HepG2 (cell line): ENCODE data around the gene FGD6. TPM values are rescaled to one million over a fixed set of nuclear protein-coding genes. Genes with fewer than 3 reads are reported as not detected.

Experiments
- MAFF ChIP-seq: IDR thresholded peaks from 2 replicates; pipeline ENCODE4 v1.6.1; 2011; ENCODE audit warnings: low read depth, low read length, improper control_type of control experiment
- MIER3 ChIP-seq: IDR thresholded peaks from 2 replicates; pipeline ENCODE4 v1.6.1; 2016; ENCODE audit warnings: missing compliant biosample characterization, borderline replicate concordance
- SALL2 ChIP-seq: sonication (generic); formaldehyde crosslinking; IDR thresholded peaks from 2 replicates; pipeline ENCODE4 v1.8.1; 2023; ENCODE audit warnings: mild to moderate bottlenecking, missing genetic modification reagents, inconsistent platforms
- SNRNP70 ChIP-seq: fragments of 200-400 bp; formaldehyde crosslinking; IDR thresholded peaks from 2 replicates; pipeline ENCODE4 v1.6.1; 2017; ENCODE audit warnings: mild to moderate bottlenecking, low read depth, low read length, moderate library complexity
- SP4 ChIP-seq: sonication (generic); formaldehyde crosslinking; IDR thresholded peaks from 2 replicates; pipeline ENCODE4 v1.8.1; 2023; ENCODE audit warnings: mild to moderate bottlenecking, missing genetic modification reagents
- ZBTB7A ChIP-seq: sonication (generic); formaldehyde crosslinking; IDR thresholded peaks from 2 replicates; pipeline ENCODE4 v1.8.0; 2022; ENCODE audit warnings: mild to moderate bottlenecking, missing genetic modification reagents
- ZNF292 ChIP-seq: sonication (generic); formaldehyde crosslinking; IDR thresholded peaks from 2 replicates; pipeline ENCODE4 v1.8.1; 2022; ENCODE audit warnings: mild to moderate bottlenecking, low read depth, missing genetic modification reagents, borderline replicate concordance
- ZNF883 ChIP-seq: sonication (generic); formaldehyde crosslinking; IDR thresholded peaks from 2 replicates; pipeline ENCODE4 v1.5.1; 2020; ENCODE audit warnings: mild to moderate bottlenecking, missing genetic modification reagents; ENCODE audit errors: not compliant biosample characterization
- polyA plus RNA-seq, 8 experiments: library from polyadenylated mRNA; depleted of rRNA in 3 of 8; stranded (reverse) in 7 of 8; unstranded in 1 of 8; fragments of >200 nt; fragmentation: Illumina TruSeq in 4 of 8; extraction: Trizol in 4 of 8; gene quantifications; 2 replicates each; pipeline versions ENCODE4 v1.2.1 to v1.2.3, GENCODE V29; 2011 to 2016; ENCODE audit warnings: low read depth in 4 of 8, missing spikeins in 1 of 8, mixed read lengths in 1 of 8; ENCODE audit not compliant: insufficient read depth in 1 of 8
- total RNA-seq, 5 experiments: library from RNA; depleted of rRNA; stranded (reverse); fragments of >200 nt; fragmentation: Illumina TruSeq; extraction: Trizol; gene quantifications; 2 replicates each; pipeline ENCODE4 v1.2.3, GENCODE V29; 2016; ENCODE audit warnings: low read depth in 1 of 5
- TF ChIP-seq, protein P1 (sequence below): sonication (generic); formaldehyde crosslinking; IDR thresholded peaks from 2 replicates; pipeline ENCODE4 v1.5.0; 2020; ENCODE audit warnings: missing genetic modification reagents
- TF ChIP-seq, protein P2 (sequence below): sonication (generic); formaldehyde crosslinking; IDR thresholded peaks from 2 replicates; pipeline ENCODE4 v1.5.1; 2020; ENCODE audit warnings: missing genetic modification reagents, mild to moderate bottlenecking, borderline replicate concordance
- TF ChIP-seq, protein P3 (sequence below): sonication (generic); formaldehyde crosslinking; IDR thresholded peaks from 2 replicates; pipeline ENCODE4 v1.5.1; 2020; ENCODE audit warnings: mild to moderate bottlenecking, moderate library complexity, missing genetic modification reagents
- TF ChIP-seq, protein P4 (sequence below): sonication (generic); formaldehyde crosslinking; IDR thresholded peaks from 2 replicates; pipeline ENCODE4 v1.4.0; 2020; ENCODE audit warnings: missing genetic modification reagents
- TF ChIP-seq, protein P5 (sequence below): sonication (generic); formaldehyde crosslinking; IDR thresholded peaks from 2 replicates; pipeline ENCODE4 v1.4.0; 2020; ENCODE audit warnings: missing genetic modification reagents, borderline replicate concordance
- TF ChIP-seq, protein P6 (sequence below): sonication (generic); formaldehyde crosslinking; conservative IDR thresholded peaks from 2 replicates; pipeline ENCODE4 v1.4.0; 2020; ENCODE audit warnings: mild to moderate bottlenecking, missing genetic modification reagents, moderate library complexity

Gene FGD6
- total and polyA plus RNA-seq, 2 of the 13 experiments (the other 11 are each of a cell fraction or from before 2014, with no cell fraction given) = 2.2 to 4.3 TPM

DNA sequence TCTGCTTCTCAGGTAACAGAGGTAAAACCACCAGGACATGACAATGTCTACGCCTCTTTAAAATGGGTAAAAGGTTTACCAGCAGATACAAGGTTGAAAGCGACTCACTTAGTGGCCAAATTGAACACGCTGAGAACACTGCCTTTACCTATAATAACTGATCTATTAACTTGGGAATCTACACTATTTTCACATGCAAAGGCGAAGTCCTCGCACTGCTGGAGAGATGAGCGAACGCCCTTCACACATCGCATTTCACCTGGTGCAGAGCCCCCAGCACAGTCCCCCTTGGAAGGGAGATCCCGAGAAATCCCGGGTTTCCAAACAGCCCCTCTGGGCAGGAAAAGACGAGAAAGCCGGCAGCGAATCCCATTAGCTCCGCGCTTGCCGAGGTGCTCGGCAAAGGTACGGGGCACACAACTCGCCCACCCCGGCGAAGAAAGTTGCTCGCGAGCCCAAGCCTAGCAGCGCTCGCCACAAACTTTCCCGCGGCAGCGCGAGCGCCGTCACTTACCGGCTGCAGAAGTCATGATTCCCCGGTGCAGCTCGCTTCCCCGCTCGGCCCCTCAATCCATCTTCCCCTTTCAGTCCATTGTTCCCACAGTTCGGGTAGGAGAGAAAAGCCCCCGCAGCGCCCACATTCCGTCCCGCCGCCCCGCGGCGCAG is 423 bp downstream of the FGD6 start (continued):
- TF ChIP-seq ZNF292 (CRISPR knock-in tag) (peak; percentile 67; the same call in 1 of the 2 replicates), SP4 (CRISPR knock-in tag) (no peak), MAFF (no peak), SNRNP70 (no peak), SALL2 (CRISPR knock-in tag) (0 out of 2 replicates have a peak, but pooled peaks have one; percentile 43), ZNF883 (no peak), ZBTB7A (peak; percentile 1; the same call in 1 of the 2 replicates), MIER3 (CRISPR knock-in tag) (no peak)
- TF ChIP-seq, protein P1, sequence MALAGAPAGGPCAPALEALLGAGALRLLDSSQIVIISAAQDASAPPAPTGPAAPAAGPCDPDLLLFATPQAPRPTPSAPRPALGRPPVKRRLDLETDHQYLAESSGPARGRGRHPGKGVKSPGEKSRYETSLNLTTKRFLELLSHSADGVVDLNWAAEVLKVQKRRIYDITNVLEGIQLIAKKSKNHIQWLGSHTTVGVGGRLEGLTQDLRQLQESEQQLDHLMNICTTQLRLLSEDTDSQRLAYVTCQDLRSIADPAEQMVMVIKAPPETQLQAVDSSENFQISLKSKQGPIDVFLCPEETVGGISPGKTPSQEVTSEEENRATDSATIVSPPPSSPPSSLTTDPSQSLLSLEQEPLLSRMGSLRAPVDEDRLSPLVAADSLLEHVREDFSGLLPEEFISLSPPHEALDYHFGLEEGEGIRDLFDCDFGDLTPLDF = no peak
- TF ChIP-seq, protein P2, sequence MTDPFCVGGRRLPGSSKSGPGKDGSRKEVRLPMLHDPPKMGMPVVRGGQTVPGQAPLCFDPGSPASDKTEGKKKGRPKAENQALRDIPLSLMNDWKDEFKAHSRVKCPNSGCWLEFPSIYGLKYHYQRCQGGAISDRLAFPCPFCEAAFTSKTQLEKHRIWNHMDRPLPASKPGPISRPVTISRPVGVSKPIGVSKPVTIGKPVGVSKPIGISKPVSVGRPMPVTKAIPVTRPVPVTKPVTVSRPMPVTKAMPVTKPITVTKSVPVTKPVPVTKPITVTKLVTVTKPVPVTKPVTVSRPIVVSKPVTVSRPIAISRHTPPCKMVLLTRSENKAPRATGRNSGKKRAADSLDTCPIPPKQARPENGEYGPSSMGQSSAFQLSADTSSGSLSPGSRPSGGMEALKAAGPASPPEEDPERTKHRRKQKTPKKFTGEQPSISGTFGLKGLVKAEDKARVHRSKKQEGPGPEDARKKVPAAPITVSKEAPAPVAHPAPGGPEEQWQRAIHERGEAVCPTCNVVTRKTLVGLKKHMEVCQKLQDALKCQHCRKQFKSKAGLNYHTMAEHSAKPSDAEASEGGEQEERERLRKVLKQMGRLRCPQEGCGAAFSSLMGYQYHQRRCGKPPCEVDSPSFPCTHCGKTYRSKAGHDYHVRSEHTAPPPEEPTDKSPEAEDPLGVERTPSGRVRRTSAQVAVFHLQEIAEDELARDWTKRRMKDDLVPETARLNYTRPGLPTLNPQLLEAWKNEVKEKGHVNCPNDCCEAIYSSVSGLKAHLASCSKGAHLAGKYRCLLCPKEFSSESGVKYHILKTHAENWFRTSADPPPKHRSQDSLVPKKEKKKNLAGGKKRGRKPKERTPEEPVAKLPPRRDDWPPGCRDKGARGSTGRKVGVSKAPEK (CRISPR knock-in tag) = peak; percentile 22; the same call in 1 of the 2 replicates
- TF ChIP-seq, protein P3, sequence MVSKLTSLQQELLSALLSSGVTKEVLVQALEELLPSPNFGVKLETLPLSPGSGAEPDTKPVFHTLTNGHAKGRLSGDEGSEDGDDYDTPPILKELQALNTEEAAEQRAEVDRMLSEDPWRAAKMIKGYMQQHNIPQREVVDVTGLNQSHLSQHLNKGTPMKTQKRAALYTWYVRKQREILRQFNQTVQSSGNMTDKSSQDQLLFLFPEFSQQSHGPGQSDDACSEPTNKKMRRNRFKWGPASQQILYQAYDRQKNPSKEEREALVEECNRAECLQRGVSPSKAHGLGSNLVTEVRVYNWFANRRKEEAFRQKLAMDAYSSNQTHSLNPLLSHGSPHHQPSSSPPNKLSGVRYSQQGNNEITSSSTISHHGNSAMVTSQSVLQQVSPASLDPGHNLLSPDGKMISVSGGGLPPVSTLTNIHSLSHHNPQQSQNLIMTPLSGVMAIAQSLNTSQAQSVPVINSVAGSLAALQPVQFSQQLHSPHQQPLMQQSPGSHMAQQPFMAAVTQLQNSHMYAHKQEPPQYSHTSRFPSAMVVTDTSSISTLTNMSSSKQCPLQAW (CRISPR knock-in tag) = no peak
- TF ChIP-seq, protein P4, sequence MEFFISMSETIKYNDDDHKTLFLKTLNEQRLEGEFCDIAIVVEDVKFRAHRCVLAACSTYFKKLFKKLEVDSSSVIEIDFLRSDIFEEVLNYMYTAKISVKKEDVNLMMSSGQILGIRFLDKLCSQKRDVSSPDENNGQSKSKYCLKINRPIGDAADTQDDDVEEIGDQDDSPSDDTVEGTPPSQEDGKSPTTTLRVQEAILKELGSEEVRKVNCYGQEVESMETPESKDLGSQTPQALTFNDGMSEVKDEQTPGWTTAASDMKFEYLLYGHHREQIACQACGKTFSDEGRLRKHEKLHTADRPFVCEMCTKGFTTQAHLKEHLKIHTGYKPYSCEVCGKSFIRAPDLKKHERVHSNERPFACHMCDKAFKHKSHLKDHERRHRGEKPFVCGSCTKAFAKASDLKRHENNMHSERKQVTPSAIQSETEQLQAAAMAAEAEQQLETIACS = no peak
- TF ChIP-seq, protein P5, sequence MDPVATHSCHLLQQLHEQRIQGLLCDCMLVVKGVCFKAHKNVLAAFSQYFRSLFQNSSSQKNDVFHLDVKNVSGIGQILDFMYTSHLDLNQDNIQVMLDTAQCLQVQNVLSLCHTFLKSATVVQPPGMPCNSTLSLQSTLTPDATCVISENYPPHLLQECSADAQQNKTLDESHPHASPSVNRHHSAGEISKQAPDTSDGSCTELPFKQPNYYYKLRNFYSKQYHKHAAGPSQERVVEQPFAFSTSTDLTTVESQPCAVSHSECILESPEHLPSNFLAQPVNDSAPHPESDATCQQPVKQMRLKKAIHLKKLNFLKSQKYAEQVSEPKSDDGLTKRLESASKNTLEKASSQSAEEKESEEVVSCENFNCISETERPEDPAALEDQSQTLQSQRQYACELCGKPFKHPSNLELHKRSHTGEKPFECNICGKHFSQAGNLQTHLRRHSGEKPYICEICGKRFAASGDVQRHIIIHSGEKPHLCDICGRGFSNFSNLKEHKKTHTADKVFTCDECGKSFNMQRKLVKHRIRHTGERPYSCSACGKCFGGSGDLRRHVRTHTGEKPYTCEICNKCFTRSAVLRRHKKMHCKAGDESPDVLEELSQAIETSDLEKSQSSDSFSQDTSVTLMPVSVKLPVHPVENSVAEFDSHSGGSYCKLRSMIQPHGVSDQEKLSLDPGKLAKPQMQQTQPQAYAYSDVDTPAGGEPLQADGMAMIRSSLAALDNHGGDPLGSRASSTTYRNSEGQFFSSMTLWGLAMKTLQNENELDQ (CRISPR knock-in tag) = no peak
- TF ChIP-seq, protein P6, sequence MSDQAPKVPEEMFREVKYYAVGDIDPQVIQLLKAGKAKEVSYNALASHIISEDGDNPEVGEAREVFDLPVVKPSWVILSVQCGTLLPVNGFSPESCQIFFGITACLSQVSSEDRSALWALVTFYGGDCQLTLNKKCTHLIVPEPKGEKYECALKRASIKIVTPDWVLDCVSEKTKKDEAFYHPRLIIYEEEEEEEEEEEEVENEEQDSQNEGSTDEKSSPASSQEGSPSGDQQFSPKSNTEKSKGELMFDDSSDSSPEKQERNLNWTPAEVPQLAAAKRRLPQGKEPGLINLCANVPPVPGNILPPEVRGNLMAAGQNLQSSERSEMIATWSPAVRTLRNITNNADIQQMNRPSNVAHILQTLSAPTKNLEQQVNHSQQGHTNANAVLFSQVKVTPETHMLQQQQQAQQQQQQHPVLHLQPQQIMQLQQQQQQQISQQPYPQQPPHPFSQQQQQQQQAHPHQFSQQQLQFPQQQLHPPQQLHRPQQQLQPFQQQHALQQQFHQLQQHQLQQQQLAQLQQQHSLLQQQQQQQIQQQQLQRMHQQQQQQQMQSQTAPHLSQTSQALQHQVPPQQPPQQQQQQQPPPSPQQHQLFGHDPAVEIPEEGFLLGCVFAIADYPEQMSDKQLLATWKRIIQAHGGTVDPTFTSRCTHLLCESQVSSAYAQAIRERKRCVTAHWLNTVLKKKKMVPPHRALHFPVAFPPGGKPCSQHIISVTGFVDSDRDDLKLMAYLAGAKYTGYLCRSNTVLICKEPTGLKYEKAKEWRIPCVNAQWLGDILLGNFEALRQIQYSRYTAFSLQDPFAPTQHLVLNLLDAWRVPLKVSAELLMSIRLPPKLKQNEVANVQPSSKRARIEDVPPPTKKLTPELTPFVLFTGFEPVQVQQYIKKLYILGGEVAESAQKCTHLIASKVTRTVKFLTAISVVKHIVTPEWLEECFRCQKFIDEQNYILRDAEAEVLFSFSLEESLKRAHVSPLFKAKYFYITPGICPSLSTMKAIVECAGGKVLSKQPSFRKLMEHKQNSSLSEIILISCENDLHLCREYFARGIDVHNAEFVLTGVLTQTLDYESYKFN (CRISPR knock-in tag) = no peak
